Mesothelial cell of epicardium (in vitro differentiated cells): ENCODE data around the gene TRRAP. TPM values are rescaled to one million over a fixed set of nuclear protein-coding genes. Genes with fewer than 3 reads are reported as not detected.

Experiments used
- DNase-seq, 2 experiments: peaks; one replicate each; pipeline ENCODE4 v3.0.0; 2021; ENCODE audit warnings: low spot score in 2 of 2; ENCODE audit not compliant: unreplicated experiment in 2 of 2
- H3K27ac Mint-ChIP-seq: 2 replicates; pipeline ENCODE4 v1.8.0; 2021; ENCODE audit warnings: mixed read lengths
- H3K27me3 Mint-ChIP-seq: 2 replicates; pipeline ENCODE4 v1.8.0; 2021; ENCODE audit warnings: low read depth, mixed read lengths
- H3K36me3 Mint-ChIP-seq: 2 replicates; pipeline ENCODE4 v1.8.0; 2021; ENCODE audit warnings: mixed read lengths
- H3K4me1 Mint-ChIP-seq: 2 replicates; pipeline ENCODE4 v1.8.0; 2021; ENCODE audit warnings: mixed read lengths
- H3K4me3 Mint-ChIP-seq: 2 replicates; pipeline ENCODE4 v1.8.0; 2021; ENCODE audit warnings: mild to moderate bottlenecking, moderate library complexity, mixed read lengths
- H3K9me3 Mint-ChIP-seq: 2 replicates; pipeline ENCODE4 v1.8.0; 2021; ENCODE audit warnings: mixed read lengths
- CTCF ChIP-seq: fragments of 200-600 bp; sonication (generic); IDR thresholded peaks from one replicate; pipeline ENCODE4 v1.5.0; 2021; ENCODE audit warnings: antibody characterized with exemption; ENCODE audit not compliant: unreplicated experiment
- total RNA-seq: library from RNA; stranded (reverse); gene quantifications from 3 replicates; pipeline ENCODE4 v1.2.1, GENCODE V29; 2021

TRRAP gene
- total RNA-seq, 1 donor from 2014 or later, result 82.9 TPM

- Mint-ChIP-seq H3K27ac (no peak overlapping the region), H3K27me3 (no peaks in the 10 kb centered on the region), H3K36me3 (peaks cover 69% of the 10 kb centered on the region), H3K4me3 (no peak overlapping the region), H3K4me1 (no peaks in the 10 kb centered on the region), H3K9me3 (no peaks in the 10 kb centered on the region)
- no peak for DNase-seq
- TF ChIP-seq CTCF, result no peak
Observed at GRCh38 chr7:98955992-98956391, 77.7 kb downstream of the TRRAP start.

GRCh38 chr7:98956469-98956868 lies 78.1 kb downstream of the TRRAP start:
- Mint-ChIP-seq H3K27ac (no peak overlapping the region), H3K9me3 (no peaks in the 10 kb centered on the region), H3K4me1 (no peaks in the 10 kb centered on the region)

GRCh38 chr7:98956937-98957336 lies 78.6 kb downstream of the TRRAP start:
- H3K4me1 Mint-ChIP-seq, result no peaks in the 10 kb centered on the region
- H3K27ac Mint-ChIP-seq, result no peak overlapping the region

More at GRCh38 chr7:98956469-98956868, 78.1 kb downstream of the TRRAP start:
- H3K27me3 Mint-ChIP-seq, result no peaks in the 10 kb centered on the region
- no peak for TF ChIP-seq CTCF
- H3K36me3 Mint-ChIP-seq, result peaks cover 71% of the 10 kb centered on the region
- no peak overlapping the region for H3K4me3 Mint-ChIP-seq
- no peak for DNase-seq

GRCh38 chr7:98957766-98958165 lies 79.4 kb downstream of the TRRAP start:
- no peaks in the 10 kb centered on the region for H3K9me3 Mint-ChIP-seq
- no peaks in the 10 kb centered on the region for H3K27me3 Mint-ChIP-seq
- TF ChIP-seq CTCF, result no peak
- no peak overlapping the region for H3K4me3 Mint-ChIP-seq
- H3K36me3 Mint-ChIP-seq, result peaks cover 73% of the 10 kb centered on the region
- H3K27ac Mint-ChIP-seq, result no peak overlapping the region
- no peak for DNase-seq
- H3K4me1 Mint-ChIP-seq, result no peaks in the 10 kb centered on the region

More at GRCh38 chr7:98956937-98957336, 78.6 kb downstream of the TRRAP start:
- no peak for TF ChIP-seq CTCF
- H3K36me3 Mint-ChIP-seq, result peaks cover 71% of the 10 kb centered on the region
- no peak for DNase-seq
- H3K9me3 Mint-ChIP-seq, result no peaks in the 10 kb centered on the region
- no peaks in the 10 kb centered on the region for H3K27me3 Mint-ChIP-seq
- H3K4me3 Mint-ChIP-seq, result no peak overlapping the region

GRCh38 chr7:98958968-98959367 lies 80.6 kb downstream of the TRRAP start:
- no peak overlapping the region for H3K27ac Mint-ChIP-seq

More at GRCh38 chr7:98958968-98959367, 80.6 kb downstream of the TRRAP start:
- no peak for DNase-seq
- Mint-ChIP-seq H3K9me3 (no peaks in the 10 kb centered on the region), H3K4me1 (no peaks in the 10 kb centered on the region), H3K4me3 (no peak overlapping the region), H3K27me3 (no peaks in the 10 kb centered on the region), H3K36me3 (peaks cover 65% of the 10 kb centered on the region)
- TF ChIP-seq CTCF, result no peak
